Measurements from ENCODE around the gene B3GALT6. TPM values are rescaled to one million over a fixed set of nuclear protein-coding genes. Genes with fewer than 3 reads are reported as not detected.
A peak's percentile ranks its signal among the peaks of the same experiment; 100 is the strongest.

B3GALT6 gene
- total RNA-seq, 4 donors from 2014 or later, result 8.5 to 32.8 (median 20.6) TPM

DNA sequence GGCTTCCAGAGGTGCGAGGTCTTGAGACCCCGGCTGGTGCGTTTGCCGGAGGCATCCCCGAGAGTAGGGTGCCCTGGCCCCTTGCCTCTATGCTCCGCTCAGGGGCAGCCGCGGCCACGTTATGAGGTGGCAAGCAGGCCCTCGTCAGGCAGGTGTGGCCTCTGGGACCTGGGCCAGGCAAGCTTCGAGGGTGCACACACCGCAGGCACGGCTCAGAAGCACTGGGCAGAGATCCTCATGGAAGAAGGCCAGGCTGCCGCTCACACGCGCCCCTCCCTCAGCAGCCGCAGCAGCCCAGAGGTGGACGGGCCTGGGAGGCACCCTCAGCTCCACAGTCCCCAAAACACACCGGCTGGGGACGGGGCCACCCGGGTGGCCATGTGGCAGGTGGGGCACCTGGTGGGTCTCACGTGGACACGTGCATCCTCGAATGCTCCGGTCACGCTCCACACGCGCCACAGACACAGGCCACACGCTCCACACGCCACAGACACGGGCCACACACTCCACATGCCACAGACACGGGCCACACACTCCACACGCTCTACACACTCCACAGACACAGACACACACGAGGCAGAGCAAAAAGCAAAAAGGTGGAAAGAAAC is 6.7 kb upstream of the B3GALT6 start:
- ATAC-seq (no peak), DNase-seq (no peak)
- no peaks in the 10 kb centered on the region for H3K27me3 ChIP-seq
- H3K4me3 ChIP-seq, result no peak overlapping the region
- intact Hi-C loops (cut with DNase I; ENCODE audit: low total_unique reads), result no loop called here
- in situ Hi-C loops (cut with MboI; ENCODE audit: low sequenced_read_pairs in 4 of 4), result no loop called here
- peaks cover 0 to 58% of the 10 kb centered on the region in 2 donors for H3K36me3 ChIP-seq
- peaks cover 10 to 21% of the 10 kb centered on the region in 2 donors for H3K4me1 ChIP-seq
- TF ChIP-seq, protein P1, sequence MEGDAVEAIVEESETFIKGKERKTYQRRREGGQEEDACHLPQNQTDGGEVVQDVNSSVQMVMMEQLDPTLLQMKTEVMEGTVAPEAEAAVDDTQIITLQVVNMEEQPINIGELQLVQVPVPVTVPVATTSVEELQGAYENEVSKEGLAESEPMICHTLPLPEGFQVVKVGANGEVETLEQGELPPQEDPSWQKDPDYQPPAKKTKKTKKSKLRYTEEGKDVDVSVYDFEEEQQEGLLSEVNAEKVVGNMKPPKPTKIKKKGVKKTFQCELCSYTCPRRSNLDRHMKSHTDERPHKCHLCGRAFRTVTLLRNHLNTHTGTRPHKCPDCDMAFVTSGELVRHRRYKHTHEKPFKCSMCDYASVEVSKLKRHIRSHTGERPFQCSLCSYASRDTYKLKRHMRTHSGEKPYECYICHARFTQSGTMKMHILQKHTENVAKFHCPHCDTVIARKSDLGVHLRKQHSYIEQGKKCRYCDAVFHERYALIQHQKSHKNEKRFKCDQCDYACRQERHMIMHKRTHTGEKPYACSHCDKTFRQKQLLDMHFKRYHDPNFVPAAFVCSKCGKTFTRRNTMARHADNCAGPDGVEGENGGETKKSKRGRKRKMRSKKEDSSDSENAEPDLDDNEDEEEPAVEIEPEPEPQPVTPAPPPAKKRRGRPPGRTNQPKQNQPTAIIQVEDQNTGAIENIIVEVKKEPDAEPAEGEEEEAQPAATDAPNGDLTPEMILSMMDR (IDR thresholded peaks at IDR 0.05 in 4 of 5, conservative IDR thresholded peaks at IDR 0.05 in 1 of 5), result no peak
- no peak for TF ChIP-seq POLR2A (IDR thresholded peaks at IDR 0.05)
- H3K9me3 ChIP-seq, result no peaks in the 10 kb centered on the region
- H3K27ac ChIP-seq, result no peak overlapping the region

DNA sequence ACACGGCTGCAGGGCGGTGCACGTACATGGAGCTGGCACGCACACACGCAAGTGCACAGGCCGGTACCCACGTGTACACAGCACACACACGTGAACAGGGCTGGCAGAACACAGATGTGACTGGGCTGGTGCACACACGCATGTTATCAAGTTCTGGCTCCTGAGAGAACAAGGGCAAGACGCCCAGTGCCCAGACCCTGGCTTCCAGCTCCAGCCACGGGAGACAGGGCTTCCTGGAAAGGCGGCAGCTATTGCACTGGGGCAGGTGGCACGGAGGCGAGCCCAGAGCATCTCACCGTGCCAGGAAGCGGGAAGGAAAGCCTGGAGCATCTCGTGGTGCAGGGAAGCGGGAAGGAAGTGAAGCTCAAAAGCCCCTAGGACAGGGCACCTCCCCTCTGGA is 6.1 kb upstream of the B3GALT6 start:
- Histone ChIP-seq H3K27ac (no peak overlapping the region), H3K36me3 (peaks cover 0 to 52% of the 10 kb centered on the region in 2 donors), H3K4me3 (no peak overlapping the region), H3K27me3 (no peaks in the 10 kb centered on the region), H3K4me1 (peaks cover 16 to 27% of the 10 kb centered on the region in 2 donors), H3K9me3 (no peaks in the 10 kb centered on the region)
- intact Hi-C loops (cut with DNase I; ENCODE audit: low total_unique reads) (no loop called here), in situ Hi-C loops (cut with MboI; ENCODE audit: low sequenced_read_pairs in 4 of 4) (no loop called here)
- ATAC-seq (peak in 1 of 2 donors; percentile 25), DNase-seq (peak in 1 of 2 donors; percentile 41)
- TF ChIP-seq, protein P1 (IDR thresholded peaks at IDR 0.05 in 4 of 5, conservative IDR thresholded peaks at IDR 0.05 in 1 of 5), result no peak

DNA sequence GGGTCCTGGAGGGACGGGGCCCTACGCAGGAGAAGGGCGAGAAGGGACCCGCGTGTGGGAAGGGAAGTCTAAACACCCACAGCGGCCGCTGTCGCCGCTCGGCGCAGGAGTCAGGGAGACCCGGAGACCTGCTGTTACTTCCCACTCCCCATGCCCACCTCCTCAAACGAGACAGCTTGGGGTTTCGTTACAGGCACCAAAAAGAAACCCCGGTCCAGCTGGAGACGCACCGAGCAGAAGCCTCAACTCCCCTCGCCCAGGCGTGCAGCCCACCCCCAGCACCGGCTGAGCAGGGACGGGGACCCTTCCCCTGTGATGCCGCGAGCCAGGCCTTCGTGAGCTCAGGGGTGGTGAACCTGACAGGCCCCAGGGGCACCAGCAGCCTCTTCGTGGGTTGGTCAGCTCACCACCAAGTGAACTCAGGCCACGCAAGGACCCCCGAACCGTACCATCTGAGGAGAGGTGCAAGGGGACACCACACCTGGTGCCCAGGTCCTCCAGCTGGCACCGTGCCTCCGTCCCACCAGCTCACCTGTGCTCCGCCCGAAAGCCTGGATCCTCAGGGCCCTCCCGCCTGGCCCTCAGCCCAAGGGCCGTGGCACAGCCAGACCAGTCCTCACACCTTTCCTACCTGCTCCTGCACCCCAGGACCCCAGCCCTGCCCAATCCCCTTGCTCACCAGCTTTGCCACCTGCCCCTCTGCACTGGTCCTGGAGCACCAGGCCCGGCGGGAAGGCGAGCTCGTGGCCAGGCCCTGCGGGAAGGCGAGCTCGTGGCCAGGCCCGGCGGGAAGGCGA is 5.3 kb upstream of the B3GALT6 start:
- no peak for DNase-seq
- peaks cover 16 to 29% of the 10 kb centered on the region in 2 donors for H3K4me1 ChIP-seq
- intact Hi-C loops (cut with DNase I; ENCODE audit: low total_unique reads), result no loop called here

DNA sequence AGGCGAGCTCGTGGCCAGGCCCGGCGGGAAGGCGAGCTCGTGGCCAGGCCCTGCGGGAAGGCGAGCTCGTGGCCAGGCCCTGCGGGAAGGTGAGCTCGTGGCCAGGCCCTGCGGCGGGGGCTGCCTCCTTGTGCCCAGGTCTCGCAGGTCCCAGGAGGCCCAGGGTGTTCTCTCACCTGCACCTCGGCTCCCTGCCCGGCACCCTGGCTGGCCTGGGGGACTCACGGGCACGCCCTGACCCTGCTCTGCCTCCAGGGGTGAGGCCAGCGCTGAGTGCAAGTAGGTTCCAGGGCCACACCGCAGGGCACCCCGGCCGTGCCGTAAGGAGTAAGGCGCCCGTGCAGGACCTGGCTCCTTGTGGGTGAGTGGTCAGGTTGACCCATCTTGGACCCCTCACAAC is 4.7 kb upstream of the B3GALT6 start:
- peaks cover 16 to 29% of the 10 kb centered on the region in 2 donors for H3K4me1 ChIP-seq
- no peaks in the 10 kb centered on the region for H3K9me3 ChIP-seq
- H3K36me3 ChIP-seq, result peaks cover 0 to 39% of the 10 kb centered on the region in 2 donors
- in situ Hi-C loops (cut with MboI; ENCODE audit: low sequenced_read_pairs in 4 of 4), result no loop called here
- no peak overlapping the region for H3K27ac ChIP-seq
- no peak overlapping the region for H3K4me3 ChIP-seq
- TF ChIP-seq, protein P1 (IDR thresholded peaks at IDR 0.05 in 4 of 5, conservative IDR thresholded peaks at IDR 0.05 in 1 of 5), result no peak
- TF ChIP-seq POLR2A (IDR thresholded peaks at IDR 0.05), result no peak
- DNase-seq, result no peak
- no peaks in the 10 kb centered on the region for H3K27me3 ChIP-seq
- intact Hi-C loops (cut with DNase I; ENCODE audit: low total_unique reads), result no loop called here
- no peak for ATAC-seq

More for the DNA sequence above, 5.3 kb upstream of the B3GALT6 start:
- in situ Hi-C loops (cut with MboI; ENCODE audit: low sequenced_read_pairs in 4 of 4), result no loop called here
- Histone ChIP-seq H3K9me3 (no peaks in the 10 kb centered on the region), H3K27ac (no peak overlapping the region), H3K27me3 (no peaks in the 10 kb centered on the region), H3K36me3 (peaks cover 0 to 45% of the 10 kb centered on the region in 2 donors), H3K4me3 (no peak overlapping the region)
- ATAC-seq, result no peak
- TF ChIP-seq POLR2A (IDR thresholded peaks at IDR 0.05), result no peak
- TF ChIP-seq, protein P1 (IDR thresholded peaks at IDR 0.05 in 4 of 5, conservative IDR thresholded peaks at IDR 0.05 in 1 of 5), result no peak
